Measurements from ENCODE around the gene SLC17A8.

Gene SLC17A8

DNA sequence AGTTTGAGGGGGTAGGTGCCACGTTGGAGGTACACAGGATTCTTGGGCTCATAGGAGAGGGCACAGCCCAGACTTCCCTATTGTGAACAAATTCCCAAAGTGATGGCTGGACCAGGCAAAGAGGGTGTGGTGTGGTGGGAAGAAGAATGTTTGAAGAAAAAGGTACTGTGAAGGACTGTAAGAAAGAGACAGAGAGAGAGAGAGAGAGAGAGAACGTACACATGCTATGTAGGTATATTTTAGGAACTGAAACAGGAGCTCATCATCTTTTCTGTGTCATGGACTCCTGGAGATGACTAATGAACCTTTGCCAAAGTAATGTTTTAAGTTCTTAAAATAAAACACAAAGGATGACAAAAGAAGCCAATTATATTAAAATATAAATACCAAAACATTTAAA, 24.5 kb downstream of the SLC17A8 start:
- Mint-ChIP-seq H3K4me3 (no peak overlapping the region), H3K27ac (no peak overlapping the region), H3K4me1 (ENCODE audit: low read depth) (no peaks in the 10 kb centered on the region), H3K9me3 (no peaks in the 10 kb centered on the region), H3K27me3 (peaks cover 2% of the 10 kb centered on the region), H3K36me3 (ENCODE audit: low read depth) (no peaks in the 10 kb centered on the region)
- intact Hi-C loops (cut with micrococcal nuclease) = no loop called here

- H3K36me3 Mint-ChIP-seq (ENCODE audit: low read depth) = no peaks in the 10 kb centered on the region
- H3K4me3 Mint-ChIP-seq = no peak overlapping the region
- H3K4me1 Mint-ChIP-seq (ENCODE audit: low read depth) = no peaks in the 10 kb centered on the region
- no peak overlapping the region for H3K27ac Mint-ChIP-seq
- intact Hi-C loops (cut with micrococcal nuclease) = no loop called here
- no peaks in the 10 kb centered on the region for H3K9me3 Mint-ChIP-seq
- H3K27me3 Mint-ChIP-seq = peaks cover 2% of the 10 kb centered on the region
Observed at GRCh38 chr12:100382338-100382737, 25.5 kb downstream of the SLC17A8 start.

- no peaks in the 10 kb centered on the region for H3K4me1 Mint-ChIP-seq (ENCODE audit: low read depth)
- no peaks in the 10 kb centered on the region for H3K36me3 Mint-ChIP-seq (ENCODE audit: low read depth)
- no peaks in the 10 kb centered on the region for H3K27me3 Mint-ChIP-seq
- no peaks in the 10 kb centered on the region for H3K9me3 Mint-ChIP-seq
- no peak overlapping the region for H3K4me3 Mint-ChIP-seq
- H3K27ac Mint-ChIP-seq = no peak overlapping the region
- intact Hi-C loops (cut with micrococcal nuclease) = no loop called here
Observed at GRCh38 chr12:100383586-100384558, 27.0 kb downstream of the SLC17A8 start.

DNA sequence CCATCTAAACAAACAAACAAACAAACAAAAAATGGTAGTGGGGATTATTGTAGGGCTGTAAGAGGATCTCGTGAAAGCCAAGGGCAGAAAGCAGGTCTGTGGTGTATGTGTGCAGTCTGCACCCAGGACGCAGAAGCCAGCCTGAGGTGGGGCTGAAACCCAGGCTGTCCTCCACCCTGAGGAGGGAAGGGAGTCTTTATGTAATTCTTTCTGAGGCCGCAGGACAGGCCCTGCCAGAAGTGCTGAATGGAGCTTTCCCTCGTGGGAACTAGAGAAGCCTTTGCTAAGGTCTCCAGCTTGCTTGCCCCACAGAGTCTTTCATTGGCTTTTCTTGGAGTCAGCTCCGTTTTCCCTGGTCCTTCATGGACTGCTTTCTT, 27.7 kb downstream of the SLC17A8 start:
- no peaks in the 10 kb centered on the region for H3K4me1 Mint-ChIP-seq (ENCODE audit: low read depth)
- no peak overlapping the region for H3K4me3 Mint-ChIP-seq
- H3K27me3 Mint-ChIP-seq = no peaks in the 10 kb centered on the region
- no peaks in the 10 kb centered on the region for H3K36me3 Mint-ChIP-seq (ENCODE audit: low read depth)
- no peaks in the 10 kb centered on the region for H3K9me3 Mint-ChIP-seq
- intact Hi-C loops (cut with micrococcal nuclease) = no loop called here
- H3K27ac Mint-ChIP-seq = no peak overlapping the region

DNA sequence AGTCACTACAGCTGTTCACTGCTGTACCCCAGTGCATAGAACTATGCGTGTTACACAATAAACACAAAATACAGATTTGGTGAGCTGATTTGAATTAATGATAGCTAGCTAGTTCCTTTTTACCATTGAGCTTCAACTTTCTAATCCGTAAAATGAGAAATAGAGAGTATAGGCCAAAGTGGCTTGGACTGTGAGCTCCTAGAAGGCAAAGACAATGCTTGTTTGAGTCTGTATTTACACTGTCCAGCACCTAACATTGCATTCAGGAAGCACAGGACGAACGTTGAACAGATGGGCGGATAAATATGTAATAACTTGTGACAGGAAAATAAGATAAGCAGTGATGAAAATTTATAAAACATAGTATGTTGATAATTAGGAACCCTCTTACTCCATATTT, 31.5 kb downstream of the SLC17A8 start:
- no peak overlapping the region for H3K4me3 Mint-ChIP-seq
- H3K9me3 Mint-ChIP-seq = no peaks in the 10 kb centered on the region
- no peak overlapping the region for H3K27ac Mint-ChIP-seq
- H3K27me3 Mint-ChIP-seq = no peaks in the 10 kb centered on the region
- no peaks in the 10 kb centered on the region for H3K36me3 Mint-ChIP-seq (ENCODE audit: low read depth)
- intact Hi-C loops (cut with micrococcal nuclease) = no loop called here
- no peaks in the 10 kb centered on the region for H3K4me1 Mint-ChIP-seq (ENCODE audit: low read depth)

DNA sequence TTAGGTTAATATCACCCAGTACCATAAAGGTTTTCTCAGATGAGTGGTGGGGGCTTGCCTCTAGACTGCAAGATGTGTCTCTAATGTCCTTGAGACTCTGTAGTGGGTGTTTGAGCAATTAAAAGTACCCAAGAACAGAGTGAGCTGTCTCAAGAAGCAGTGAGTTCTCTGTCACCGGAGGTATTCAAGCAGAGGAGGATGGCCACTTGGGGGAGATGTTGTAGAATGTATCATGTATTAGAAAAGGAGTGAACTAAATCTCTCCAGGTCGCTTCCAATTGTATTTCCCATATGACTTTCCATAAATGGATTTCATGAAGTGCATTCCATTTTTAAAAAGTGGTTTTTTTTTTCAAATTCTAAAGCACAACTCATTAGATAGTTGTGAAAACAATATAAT, 35.0 kb downstream of the SLC17A8 start:
- H3K27me3 Mint-ChIP-seq = no peaks in the 10 kb centered on the region
- H3K27ac Mint-ChIP-seq = no peak overlapping the region
- H3K4me1 Mint-ChIP-seq (ENCODE audit: low read depth) = no peaks in the 10 kb centered on the region
- H3K4me3 Mint-ChIP-seq = no peak overlapping the region
- H3K9me3 Mint-ChIP-seq = no peaks in the 10 kb centered on the region
- intact Hi-C loops (cut with micrococcal nuclease) = loop anchor here (5.0 kb wide), 2 partner anchors 280 to 350 kb away; no protein-coding TSS in a partner anchor
- no peaks in the 10 kb centered on the region for H3K36me3 Mint-ChIP-seq (ENCODE audit: low read depth)

GRCh38 chr12:100393200-100393599, 36.3 kb downstream of the SLC17A8 start:
- H3K4me3 Mint-ChIP-seq = no peak overlapping the region
- H3K9me3 Mint-ChIP-seq = no peaks in the 10 kb centered on the region
- no peak overlapping the region for H3K27ac Mint-ChIP-seq
- intact Hi-C loops (cut with micrococcal nuclease) = loop anchor here (5.0 kb wide), 2 partner anchors 279 to 349 kb away; no protein-coding TSS in a partner anchor
- no peaks in the 10 kb centered on the region for H3K36me3 Mint-ChIP-seq (ENCODE audit: low read depth)
- no peaks in the 10 kb centered on the region for H3K4me1 Mint-ChIP-seq (ENCODE audit: low read depth)
- no peaks in the 10 kb centered on the region for H3K27me3 Mint-ChIP-seq

DNA sequence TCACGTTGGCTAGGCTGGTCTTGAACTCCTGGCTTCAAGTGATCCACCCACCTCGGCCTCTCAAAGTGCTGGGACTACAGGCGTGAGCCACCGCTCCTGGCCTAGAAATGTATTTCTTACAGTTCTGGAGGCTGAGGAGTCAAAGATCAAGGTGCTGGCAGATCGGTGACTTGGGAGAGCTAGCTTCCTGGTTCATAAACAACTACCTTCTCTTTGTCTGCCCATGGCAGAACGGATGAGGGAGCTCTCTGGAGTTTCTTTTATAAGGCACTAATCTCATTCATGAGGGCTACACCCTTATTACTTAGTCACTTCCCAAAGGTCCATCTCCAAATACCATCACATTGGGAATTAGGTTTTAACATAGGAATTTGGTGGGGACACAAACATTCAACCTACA, 38.9 kb downstream of the SLC17A8 start:
- Mint-ChIP-seq H3K27me3 (no peaks in the 10 kb centered on the region), H3K27ac (no peak overlapping the region), H3K4me1 (ENCODE audit: low read depth) (no peaks in the 10 kb centered on the region), H3K4me3 (no peak overlapping the region), H3K36me3 (ENCODE audit: low read depth) (no peaks in the 10 kb centered on the region), H3K9me3 (no peaks in the 10 kb centered on the region)
- intact Hi-C loops (cut with micrococcal nuclease) = no loop called here

DNA sequence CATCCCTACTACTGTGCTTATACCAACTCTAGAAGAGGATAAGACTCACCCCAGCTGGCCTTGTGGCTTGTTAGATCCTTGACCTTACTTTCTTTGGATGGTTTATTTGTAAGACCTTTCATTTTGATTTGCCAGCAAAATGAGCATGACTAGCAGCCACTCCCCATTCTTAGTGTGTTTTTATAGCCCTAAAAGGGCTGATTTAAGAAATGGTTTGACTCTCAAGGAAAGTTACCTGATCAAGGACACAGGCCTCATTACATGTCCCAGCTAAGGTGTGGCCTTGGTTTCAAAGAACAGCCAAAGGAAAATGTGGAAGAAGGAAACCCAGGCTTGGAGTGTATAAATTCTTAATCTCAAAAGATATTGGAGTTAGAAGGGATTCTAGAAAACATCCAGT, 41.4 kb downstream of the SLC17A8 start:
- Mint-ChIP-seq H3K9me3 (no peaks in the 10 kb centered on the region), H3K36me3 (ENCODE audit: low read depth) (no peaks in the 10 kb centered on the region), H3K4me1 (ENCODE audit: low read depth) (no peaks in the 10 kb centered on the region), H3K27me3 (peaks cover 2% of the 10 kb centered on the region), H3K4me3 (no peak overlapping the region), H3K27ac (no peak overlapping the region)
- intact Hi-C loops (cut with micrococcal nuclease) = no loop called here

DNA sequence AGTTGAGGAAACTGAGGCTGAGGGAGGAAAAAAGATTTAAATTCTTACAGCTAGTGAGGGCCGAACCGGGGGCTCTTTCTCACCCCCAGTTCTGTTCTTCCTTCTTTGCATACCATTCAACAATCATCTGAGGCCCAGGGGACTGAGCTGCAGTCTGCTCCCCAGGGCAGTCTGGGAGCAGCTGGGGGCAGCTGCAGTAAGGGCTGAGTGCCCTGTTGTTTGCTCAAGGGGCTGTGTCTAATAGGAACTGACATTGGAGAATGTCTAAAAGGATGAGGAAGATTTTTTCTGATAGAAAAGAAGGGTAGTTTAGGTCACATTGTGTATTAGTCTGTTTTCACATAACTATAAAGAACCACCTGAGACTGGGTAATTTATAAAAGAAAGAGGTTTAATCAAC, 42.2 kb downstream of the SLC17A8 start:
- intact Hi-C loops (cut with micrococcal nuclease) = no loop called here
- Mint-ChIP-seq H3K9me3 (no peaks in the 10 kb centered on the region), H3K27me3 (peaks cover 2% of the 10 kb centered on the region), H3K36me3 (ENCODE audit: low read depth) (no peaks in the 10 kb centered on the region), H3K4me1 (ENCODE audit: low read depth) (no peaks in the 10 kb centered on the region), H3K4me3 (no peak overlapping the region), H3K27ac (no peak overlapping the region)

- intact Hi-C loops (cut with micrococcal nuclease) = no loop called here
- no peaks in the 10 kb centered on the region for H3K36me3 Mint-ChIP-seq (ENCODE audit: low read depth)
- H3K4me3 Mint-ChIP-seq = no peak overlapping the region
- peaks cover 2% of the 10 kb centered on the region for H3K27me3 Mint-ChIP-seq
- H3K27ac Mint-ChIP-seq = no peak overlapping the region
- no peaks in the 10 kb centered on the region for H3K4me1 Mint-ChIP-seq (ENCODE audit: low read depth)
- H3K9me3 Mint-ChIP-seq = no peaks in the 10 kb centered on the region
Observed at GRCh38 chr12:100401660-100402059, 44.8 kb downstream of the SLC17A8 start.

DNA sequence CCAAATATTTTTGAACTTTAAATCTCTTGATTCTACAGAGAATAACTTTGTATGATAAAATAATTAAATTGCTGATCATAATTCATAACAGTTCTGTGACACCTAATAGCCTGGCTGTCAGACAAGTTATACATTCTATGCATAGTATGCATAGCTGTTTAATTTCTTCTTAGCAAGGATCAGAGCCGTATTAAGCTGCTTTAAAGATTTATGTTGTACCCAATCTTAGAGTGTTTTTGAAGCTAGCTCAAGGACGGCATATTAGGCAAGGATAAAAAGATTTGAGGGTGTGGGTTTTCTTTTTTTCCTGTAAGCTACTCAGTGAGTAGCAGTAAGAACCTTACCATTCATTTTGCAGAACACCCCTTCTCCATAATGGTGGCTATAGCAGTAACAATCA, 45.9 kb downstream of the SLC17A8 start:
- H3K27ac Mint-ChIP-seq = no peak overlapping the region
- H3K4me3 Mint-ChIP-seq = no peak overlapping the region
- H3K36me3 Mint-ChIP-seq (ENCODE audit: low read depth) = no peaks in the 10 kb centered on the region
- H3K27me3 Mint-ChIP-seq = peaks cover 2% of the 10 kb centered on the region
- H3K4me1 Mint-ChIP-seq (ENCODE audit: low read depth) = no peaks in the 10 kb centered on the region
- intact Hi-C loops (cut with micrococcal nuclease) = no loop called here
- H3K9me3 Mint-ChIP-seq = no peaks in the 10 kb centered on the region

DNA sequence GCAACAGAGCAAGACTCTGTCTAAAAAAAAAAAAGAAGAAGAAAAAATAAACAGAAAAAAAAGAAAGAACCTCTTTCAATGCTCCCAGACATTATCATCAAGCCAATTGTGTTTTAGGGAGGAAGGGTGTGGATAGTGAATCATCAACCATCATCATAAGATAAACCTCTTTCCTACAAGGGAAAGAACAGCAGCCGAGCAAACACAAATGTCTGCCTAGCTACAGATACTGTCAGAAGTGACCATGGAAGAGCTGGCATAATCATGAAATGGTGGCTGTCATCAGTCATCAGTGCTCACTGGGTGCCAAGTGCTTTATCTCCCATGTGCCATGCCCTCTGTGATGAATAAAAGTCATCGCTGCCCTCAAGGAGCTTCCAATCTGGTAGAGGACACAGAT, 46.6 kb downstream of the SLC17A8 start:
- no peak overlapping the region for H3K27ac Mint-ChIP-seq
- H3K4me3 Mint-ChIP-seq = no peak overlapping the region
- no peaks in the 10 kb centered on the region for H3K4me1 Mint-ChIP-seq (ENCODE audit: low read depth)
- no peaks in the 10 kb centered on the region for H3K36me3 Mint-ChIP-seq (ENCODE audit: low read depth)
- no peaks in the 10 kb centered on the region for H3K9me3 Mint-ChIP-seq
- intact Hi-C loops (cut with micrococcal nuclease) = no loop called here
- H3K27me3 Mint-ChIP-seq = peaks cover 2% of the 10 kb centered on the region

DNA sequence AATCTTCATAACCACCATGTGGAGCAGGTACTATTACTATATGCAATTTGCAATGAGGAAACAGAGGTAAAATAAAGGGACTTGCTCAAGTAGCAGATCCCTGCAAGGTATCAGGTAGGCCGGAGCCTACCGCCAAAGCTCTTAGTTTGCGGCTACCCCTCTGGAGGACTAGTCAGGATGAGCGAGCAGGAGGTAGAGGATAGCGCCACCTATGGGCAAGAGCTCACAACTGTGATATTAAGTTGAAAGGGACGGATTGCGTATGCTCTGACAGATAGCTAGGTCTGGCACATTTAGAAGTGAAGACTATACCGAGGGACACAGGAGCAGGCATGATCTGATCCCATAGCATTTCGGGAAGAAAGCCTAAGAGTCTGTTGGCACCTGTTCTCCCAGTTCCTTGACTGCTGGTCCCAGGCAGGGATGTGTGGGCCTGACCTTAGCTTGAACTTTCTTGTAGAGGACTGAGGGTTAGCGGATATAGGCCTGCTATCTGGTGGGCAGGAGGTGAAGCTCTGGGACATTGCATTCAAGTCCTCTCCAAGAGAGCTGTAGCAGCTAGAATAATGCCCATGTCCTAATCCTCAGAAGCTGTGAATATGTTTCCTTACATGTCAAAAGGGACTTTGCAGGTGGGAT, 48.0 kb downstream of the SLC17A8 start:
- Mint-ChIP-seq H3K9me3 (no peaks in the 10 kb centered on the region), H3K36me3 (ENCODE audit: low read depth) (no peaks in the 10 kb centered on the region), H3K4me3 (no peak overlapping the region), H3K4me1 (ENCODE audit: low read depth) (no peaks in the 10 kb centered on the region), H3K27me3 (peaks cover 2% of the 10 kb centered on the region), H3K27ac (no peak overlapping the region)
- intact Hi-C loops (cut with micrococcal nuclease) = no loop called here
